ENCODE results near the gene TSC22D3.

The TSC22D3 gene

DNA sequence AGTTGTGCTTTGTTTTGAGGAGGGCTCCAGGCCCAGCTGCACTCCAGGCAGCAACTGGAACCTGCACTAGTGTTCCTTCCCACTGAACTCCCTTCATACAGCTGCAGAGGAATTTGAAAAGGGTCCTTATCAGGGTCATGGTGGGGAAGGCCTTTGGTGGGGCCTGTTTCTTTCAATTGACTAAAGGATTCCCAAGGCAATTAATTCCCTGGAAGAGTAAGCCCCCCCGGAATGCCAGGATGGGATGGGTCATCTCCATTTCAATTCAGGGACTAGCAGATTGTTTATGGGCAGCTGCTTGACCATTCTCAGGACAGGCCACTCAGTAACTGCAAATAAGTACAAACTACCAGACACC is 45.3 kb downstream of the TSC22D3 start:
- no peak for DNase-seq

DNA sequence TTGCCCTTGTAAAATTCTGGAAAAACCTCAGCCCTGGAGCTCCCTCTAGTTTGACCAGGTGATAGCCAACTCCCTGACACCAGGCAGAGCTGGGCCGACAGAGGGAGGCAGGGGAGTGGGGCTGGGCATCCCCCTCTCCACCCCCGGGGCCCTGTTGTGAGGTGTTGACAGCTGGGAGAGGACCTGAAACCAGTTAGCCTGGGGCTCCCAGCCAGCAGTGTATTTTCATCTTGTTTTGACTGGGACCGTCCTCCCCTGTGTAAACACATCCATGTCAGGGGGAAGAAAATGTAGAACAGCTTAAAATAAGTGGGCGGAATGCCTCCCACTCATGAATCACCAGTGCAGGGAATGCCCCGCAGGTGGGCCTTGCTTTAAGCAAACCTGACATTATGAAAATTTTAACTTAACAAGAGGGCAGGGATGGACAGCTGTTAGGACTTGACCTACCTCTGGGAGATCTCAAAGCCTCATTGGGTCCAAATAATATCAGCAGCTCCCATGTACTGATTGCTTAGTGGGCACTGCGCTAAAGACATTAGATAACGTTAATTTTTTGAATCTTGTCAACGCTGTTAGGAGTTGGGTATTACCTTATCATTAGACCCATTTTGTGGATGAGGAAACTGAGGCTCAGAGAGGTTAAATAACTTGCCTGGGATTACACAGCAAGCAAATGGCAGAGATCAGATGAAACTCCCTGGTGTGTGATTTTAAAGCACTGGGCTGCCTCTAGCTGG is 45.9 kb downstream of the TSC22D3 start:
- DNase-seq = no peak

DNA sequence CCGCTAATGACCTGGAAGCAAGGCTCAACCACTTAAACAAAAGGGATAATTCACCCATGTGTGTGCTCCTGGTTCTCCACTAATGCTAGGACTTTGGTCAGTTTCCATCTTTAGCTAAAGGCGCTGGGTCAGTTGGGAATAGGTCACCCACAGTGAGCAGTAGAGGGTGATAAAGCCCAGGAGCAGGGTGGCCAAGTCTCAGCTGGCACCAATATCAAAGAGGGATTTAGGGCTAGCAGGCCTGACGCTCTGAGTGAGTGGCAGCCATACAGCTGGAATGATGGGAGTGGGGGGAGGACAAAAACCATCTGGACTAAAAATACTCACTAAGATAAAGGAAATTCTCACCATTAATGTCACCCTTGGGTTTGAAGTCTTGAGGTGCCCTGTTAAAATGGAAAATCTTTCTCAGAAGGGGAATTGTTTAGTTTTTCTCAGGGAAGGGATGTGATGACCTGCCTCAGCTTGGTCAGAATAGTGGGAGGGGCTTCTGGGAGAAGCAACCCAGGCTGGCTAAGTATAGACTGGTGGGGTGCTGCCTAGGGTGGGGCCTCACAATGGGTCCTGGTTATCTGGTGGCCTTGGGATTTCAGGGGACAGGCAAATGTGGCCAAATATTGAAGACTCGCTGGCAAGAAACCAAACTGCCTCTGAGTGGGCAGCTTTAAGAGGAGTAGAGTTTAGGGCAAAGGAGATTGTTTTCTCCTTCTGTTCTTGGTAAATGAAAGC is 47.1 kb downstream of the TSC22D3 start:
- no peak for DNase-seq

DNA sequence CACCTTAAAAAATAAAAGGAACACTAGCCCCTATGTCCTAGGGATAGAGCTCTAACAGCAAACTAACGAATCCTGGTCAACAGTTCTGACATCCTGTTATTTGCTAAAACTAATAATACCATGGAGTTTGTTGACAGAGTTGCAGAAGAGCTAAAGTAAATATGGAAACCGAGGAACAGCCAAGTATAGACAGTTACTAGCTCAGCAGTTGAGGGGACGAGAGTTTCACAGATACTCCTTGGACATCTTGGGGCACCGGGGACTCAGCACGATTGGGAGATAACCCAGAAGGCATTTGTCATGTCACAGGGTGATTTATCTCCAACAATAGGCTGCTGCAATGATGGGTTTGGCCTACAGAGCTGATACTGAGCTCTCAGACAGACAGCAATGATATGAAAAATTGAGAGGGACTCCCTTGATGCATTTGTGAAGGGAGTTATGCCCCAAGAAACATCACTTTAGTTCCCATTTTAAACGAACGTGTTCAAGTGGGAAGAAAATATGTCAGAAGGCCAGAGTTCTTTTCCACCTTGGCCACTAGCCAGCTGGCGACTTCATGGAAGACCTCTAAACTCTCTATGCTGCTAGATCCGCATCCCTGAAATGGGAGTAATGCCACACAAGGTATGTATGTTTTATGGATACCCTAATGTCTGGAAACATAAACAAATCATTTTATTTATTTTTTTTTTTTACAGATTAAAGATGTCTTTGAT is 48.6 kb downstream of the TSC22D3 start:
- no peak for DNase-seq

DNA sequence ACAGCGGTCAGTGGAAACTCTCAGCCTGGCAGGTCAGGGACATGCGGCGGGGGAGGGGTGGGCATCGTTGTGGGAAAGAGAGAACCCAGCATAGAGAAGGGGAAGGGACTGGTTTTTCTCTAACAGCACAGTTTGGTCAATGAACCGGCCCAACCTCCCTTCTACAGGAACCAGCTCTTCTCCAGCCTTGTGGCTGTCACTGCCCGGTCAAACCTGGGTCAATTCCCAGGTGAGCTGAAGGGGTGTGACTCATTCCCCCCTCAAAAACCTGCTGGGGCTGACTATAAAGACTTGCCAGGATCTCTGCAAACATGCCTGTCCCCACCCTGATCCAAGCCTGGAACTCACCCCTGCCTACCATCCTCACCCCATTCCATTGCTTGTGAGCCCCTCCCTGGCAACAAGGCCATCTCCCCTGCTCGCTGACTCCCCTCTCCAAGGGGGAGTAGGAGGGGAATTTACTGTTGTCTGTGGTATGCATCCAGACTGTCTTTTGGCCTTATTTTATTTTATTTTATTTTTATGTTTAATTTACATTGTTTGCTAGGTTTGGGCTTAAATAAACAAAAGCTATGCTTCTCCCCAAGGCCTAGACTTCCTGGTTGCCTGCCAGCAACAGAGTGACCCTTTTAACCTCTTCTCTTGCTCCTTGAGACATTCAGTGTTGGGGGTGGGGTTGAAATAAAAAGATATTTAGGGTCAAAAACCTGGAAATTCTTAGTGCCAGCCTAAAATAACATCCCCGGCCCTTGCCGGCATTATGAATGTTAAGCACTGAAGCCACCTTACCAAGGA is 49.6 kb downstream of the TSC22D3 start:
- no peak for DNase-seq

DNA sequence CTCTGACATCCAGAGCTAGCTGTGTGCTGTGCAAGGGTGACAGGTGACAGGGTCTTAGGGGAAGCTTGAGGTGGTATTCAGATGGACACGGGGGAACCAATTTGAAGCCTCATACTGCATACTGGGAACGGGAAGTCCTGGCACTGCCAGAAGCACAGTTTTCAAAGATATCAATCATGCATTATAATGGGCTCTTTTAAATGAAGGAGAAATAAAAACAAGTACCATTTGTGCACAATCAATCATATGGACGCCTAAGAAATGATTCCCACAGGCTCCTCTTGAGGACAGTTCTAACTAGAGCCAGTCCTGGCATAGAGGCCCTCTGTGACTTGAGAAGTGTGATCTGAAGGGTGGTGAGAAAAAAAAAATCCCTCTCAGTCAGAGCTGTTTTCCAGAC is 50.9 kb downstream of the TSC22D3 start:
- DNase-seq = no peak

DNA sequence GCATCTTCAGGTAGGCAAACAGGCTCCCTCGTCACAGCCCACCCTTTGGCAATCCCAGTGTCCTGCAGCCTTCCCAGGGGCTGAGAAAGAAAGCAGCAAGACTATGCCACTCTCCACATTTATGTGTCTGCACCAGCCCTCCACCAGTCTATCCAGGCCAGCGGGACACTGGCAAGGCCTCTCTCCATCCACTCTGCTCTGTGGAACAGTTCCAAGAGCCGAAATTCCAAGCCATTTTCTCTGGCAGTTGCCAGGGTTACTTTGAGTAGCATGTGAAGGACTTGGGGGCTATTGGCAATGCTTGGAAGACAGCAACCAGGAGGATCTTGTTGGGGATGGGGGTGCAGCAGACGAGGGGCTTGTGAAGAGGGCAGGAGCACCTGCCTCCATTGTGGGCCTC is 52.1 kb downstream of the TSC22D3 start:
- no peak for DNase-seq

DNA sequence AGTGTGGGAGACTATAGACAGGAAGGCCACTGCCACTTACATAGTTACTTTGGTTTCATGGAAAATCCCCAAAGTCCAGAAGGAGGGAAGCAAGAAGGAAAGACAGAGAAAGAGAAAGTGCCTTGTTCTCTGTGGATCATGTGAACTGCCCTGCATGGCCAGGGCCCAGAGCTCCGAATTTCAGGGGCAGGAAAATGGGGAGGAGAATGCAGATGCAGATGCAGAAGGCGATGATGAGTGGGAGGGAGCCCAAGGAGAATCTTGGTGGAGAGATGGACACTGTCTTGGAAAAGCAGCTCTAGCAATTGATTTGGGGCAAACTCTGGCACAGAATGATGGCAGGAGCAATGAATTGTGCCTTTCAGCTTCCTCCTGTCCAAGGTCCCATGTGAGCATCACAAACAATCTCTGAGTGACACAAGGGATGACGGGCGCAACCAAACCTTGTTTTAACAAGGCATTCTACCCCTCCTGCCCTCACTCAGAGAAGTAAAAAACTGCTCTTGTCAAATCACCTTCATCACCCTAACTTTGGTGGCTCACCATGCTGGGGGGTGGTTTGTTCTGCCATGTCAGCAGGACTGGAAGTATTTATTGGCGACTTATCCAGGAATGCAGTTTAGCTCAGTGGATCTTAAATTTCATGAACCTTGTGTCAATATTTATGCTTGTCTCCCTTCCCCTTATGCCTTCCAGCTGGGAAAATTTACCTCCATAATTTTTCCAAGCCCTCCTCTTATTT is 53.5 kb downstream of the TSC22D3 start:
- DNase-seq = no peak

DNA sequence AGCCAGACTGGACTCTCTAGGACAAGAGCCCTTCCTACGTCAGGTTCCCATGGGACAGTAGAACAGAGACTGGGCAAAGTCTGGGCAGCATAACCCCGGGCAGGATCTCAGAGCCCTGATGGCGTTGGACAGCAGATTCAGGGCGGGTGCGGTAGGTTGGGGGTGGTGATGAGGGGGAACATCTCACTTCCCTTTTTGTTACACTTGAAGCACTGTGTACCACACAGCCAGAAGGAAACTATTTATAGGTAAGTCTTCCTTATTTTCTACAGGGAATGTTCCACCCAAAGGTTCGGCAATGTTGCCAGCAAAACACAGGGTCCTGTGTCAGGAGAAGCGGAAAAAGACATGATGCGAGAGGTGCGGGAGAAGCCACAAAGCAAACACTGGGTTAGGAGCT is 54.3 kb downstream of the TSC22D3 start:
- no peak for DNase-seq

DNA sequence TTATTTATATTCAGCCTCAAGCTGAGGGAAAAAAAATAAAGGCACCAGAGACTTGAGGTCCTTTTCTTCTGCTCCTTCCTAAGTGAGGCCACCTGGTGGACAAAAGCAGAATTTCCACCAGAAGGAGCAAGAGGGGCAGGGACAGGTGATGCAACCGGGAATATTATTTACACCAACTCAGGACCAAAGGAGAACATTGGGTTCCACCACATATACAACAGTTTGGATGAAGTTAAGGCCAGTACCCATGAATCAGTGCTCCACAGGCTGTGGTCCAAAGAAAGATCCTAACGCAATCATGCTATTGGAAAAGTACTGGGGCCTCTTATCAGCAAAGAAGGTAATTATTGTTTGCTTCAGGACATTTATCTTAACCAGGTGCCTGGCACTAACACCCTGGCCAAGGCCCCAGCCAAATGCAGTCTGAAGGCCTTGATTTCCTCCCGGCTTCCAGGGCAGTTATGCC is 57.4 kb downstream of the TSC22D3 start:
- peak; percentile 74 for DNase-seq

DNA sequence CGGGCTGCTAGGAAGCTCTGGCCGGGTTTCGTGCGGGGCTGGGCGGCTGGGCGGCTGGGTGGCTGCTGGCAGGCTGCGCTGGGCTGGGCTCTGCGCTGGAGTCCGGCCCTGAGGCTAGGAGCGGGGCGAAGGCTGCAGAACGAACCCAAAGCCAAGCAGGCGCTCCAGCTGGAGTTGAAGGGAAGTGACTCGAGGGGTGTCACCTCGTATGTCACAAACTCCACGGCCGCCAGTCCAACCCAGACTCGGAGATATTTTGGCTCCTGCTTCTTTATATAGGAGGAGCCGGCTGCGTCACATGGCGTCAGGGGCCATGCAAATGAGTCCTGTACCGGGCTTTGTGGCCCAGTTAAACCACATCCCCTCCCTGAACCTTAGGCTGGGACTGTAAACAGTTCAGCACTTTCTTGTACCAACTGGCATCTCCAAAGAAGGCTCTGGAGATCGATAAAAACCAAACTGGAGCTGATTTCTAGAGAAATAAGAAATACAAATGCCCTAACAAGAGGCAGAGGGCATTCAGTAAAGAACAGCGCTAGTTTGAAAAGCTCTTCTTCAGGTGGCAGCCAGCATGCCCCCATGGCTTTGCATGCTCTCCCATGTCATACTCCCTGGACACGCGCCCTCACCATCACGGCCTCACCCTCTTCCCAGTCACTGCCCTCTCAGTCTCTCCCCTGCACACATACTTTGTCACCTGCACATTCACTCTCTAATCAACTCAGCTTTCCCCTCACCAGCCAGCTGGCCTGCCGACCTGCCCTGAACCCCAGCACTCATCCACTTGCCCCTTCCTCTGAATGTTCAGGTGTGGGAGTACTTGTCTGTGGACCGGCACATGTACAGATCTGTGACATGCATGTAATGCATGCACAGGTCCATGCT is 58.5 kb downstream of the TSC22D3 start:
- peak; percentile 88 for DNase-seq

DNA sequence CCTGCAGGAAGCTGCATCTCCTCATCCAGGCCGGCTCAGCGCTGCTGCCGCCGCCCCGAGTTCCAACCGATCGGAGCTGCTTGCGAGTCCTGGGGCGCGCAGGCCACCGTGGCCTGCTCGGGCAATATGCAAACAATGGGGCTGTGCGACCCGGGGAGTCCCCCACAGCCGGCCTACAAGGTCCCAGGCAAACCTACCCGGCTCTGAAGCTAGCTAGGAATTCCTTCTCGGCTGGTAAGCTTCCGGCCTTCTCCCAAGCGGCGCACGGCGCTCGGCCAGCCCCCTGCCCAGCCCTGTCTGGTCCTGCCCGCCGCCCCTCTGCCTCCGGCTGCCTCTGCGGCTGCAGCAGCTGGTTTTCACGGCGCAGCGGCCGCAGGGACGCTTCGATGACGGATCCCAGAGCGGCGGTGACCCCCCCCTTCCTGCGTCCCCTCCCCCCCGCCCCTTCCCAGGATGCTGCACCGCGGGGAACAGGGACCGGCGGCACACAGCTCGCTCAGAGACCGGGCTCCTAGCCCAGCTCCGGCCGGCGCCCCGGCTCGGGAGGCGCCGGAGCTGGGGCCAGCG is 59.4 kb downstream of the TSC22D3 start:
- peak; percentile 11 for DNase-seq

DNA sequence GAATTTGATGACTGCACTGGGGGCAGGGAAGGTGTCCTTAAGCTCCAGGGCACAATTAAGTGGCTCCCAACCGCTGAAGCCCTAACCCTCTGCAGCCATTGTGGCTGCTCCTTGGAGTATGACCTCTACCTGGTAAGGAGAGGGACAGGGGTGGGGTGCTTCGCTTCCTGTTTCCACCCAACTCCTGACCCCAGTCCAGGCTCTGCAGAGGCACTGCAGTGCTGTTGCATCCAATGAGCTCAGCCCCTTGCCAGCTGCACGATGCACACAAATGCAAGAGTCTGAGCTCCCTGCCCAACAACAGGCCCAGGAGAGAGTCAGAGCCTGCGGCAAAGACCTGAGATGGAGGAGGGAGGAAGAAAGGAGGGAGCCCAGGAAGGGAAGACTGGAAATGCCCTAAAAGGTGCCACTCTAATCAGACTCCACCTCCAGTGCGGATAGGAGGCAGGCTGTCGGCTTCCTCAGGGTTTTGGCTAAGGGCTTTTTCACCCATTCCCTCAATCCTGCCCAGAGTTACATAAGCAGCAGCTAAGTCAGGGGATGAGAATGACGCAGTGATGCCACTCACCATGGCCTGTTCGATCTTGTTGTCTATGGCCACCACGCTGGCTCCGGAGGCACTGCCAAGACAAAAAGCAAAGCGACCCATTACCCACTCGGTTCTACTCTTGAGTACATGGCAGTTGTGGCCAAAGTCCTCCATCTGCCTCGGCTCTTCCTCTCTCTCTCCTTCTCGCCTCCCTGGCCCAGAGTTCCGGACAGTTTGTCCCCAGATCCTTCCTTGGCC is 60.1 kb downstream of the TSC22D3 start:
- DNase-seq = no peak

DNA sequence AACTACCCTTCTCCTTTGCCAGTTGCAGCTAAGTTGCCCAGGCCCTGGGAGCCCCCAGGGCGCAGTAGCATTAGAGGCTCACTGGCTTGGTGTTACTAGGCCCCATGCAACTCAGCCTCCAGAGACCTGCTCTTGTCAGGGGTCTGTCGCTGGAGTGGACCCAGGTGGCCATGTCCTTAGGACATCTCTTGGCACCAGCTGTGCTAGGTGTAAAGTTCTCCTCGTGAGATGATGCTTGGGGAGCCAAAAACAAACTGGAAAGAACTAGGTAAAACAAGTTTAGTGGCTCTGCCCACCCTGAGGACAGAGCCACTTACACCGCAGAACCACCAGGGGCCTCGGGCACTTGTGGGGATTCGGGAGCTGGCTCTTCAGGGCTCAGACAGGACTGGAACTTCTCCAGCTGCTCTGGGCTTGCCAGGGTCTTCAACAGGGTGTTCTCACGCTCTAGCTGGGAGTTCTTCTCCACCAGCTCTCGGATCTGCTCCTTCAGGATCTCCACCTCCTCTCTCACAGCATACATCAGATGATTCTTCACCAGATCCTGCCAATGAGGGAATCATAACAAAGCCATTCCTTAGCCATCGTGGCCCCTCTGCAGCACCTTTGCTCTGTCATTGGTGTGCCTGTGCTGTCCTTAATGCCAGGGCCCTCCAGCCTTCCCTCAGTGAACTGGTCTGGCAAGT is 61.2 kb downstream of the TSC22D3 start:
- peak; percentile 24 for DNase-seq

DNA sequence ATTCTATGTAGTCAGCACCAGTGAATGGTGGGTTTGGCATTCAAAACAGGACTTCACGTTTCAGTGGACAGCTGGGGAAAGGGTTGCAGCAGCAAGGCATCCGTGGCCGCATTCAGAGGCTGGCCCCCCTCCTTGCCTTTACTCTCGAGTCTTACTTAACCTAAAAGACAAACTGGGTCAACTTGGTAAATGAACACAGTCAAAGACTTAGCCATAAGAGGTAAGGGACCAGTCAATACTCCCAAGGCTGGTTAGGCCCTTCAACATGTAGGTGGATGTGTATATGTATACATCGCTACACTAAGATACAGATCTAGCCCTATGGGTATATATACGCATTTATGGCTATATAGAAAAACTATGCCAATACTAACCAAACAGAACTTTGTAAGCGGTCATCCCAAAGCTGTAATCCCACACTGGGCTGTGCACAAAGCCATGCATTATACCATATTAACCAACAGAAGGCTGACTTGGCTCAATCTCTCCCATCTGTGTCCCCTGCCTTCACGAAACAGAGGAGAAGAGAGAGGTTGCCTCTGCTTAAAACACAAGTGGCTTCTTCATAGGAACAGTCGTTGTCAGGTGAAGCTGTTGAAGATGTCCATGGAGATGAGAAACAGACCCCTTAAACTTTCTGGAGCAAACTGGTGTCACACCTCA is 61.9 kb downstream of the TSC22D3 start:
- peak; percentile 24 for DNase-seq

DNA sequence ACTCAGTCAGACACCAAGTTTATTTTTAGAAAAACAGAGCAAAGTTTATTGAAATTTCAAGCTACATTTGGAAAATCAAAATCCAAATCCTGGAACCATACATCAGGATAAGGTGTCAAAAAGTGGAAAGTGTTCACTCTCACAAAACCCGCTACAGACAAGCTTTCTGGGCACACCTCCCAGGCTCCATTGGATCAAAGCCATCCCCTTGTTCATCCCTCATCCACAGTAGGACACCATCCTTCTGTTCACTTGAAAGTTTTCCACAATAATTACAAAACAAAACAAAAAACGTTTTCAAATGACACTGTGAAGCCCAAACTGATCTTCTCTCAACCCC is 62.4 kb downstream of the TSC22D3 start:
- peak; percentile 0 for DNase-seq

DNA sequence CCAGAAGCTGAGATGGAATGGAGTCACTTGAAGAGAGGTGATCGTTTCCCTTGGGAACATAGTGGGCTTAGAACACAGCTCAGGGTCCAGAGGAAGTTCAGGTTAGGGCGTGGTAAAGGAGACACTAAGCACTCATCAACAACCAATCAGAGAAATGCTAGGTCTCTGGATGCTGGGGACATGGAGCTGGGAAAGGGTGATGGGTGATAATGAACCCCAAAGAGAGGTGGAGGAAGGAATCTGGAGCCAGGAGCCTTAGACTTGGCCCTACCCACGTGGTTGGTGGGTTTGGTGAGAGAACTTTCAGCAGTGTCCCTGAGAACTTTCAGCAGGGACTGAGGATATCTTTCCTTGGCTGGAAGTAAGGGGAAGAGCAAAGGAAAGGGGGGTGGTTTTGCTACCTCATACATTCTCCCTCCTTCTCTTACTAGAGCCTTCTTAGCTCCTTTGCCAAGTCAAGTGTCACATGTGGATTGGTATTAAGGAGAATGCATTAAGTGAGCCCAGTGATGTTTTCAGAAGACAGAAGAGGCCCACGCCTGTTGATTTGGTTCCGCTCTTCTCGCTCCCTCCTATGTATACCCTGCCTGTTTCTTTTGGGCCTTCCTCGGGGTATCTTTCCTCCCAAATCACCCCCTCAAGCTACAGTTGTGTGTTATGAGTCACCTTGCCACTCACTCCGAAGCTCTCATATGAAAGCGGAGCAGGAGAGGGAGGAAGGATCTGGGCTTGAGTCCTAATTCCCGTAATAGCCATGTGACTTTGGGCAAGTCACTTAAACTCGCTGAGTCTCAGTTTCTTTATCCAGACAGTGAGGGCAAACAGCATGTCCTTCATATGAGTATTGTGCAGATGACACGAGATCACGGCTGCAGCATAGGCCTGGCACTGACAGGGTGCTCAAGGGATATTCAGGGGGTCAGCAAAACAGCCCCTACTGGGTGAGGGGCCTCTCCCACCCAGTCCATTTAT is 63.1 kb downstream of the TSC22D3 start:
- peak; percentile 31 for DNase-seq
